Osteoblast (primary cell): Measurements from ENCODE around the gene TCERG1L. TPM values are rescaled to one million over a fixed set of nuclear protein-coding genes. Genes with fewer than 3 reads are reported as not detected.
"Not testable (repeated sequence)": the region's sequence is repeated elsewhere in the genome, so short reads cannot be mapped to it uniquely, and the experiment has no call there.

ENCODE experiments used
- DNase-seq: peaks from one replicate; pipeline ENCODE4 v3.0.0; 2011; ENCODE audit warnings: low spot score, mixed read lengths; ENCODE audit not compliant: insufficient read length; ENCODE audit errors: missing footprints
- H2AFZ ChIP-seq: 2 replicates; pipeline ENCODE4 v1.6.0; 2011; ENCODE audit warnings: mild to moderate bottlenecking, low read length
- H3K27ac ChIP-seq: 2 replicates; pipeline ENCODE4 v1.5.1; 2011; ENCODE audit warnings: mild to moderate bottlenecking, low read depth, low read length, moderate library complexity
- H3K27me3 ChIP-seq: 2 replicates; pipeline ENCODE4 v1.6.0; 2012; ENCODE audit warnings: mild to moderate bottlenecking, control low read depth, inconsistent platforms, low read length, moderate library complexity; ENCODE audit not compliant: insufficient read depth
- H3K36me3 ChIP-seq: 2 replicates; pipeline ENCODE4 v1.5.1; 2011; ENCODE audit warnings: mild to moderate bottlenecking, low read length, control low read depth, moderate library complexity; ENCODE audit not compliant: insufficient read depth
- H3K4me1 ChIP-seq: 2 replicates; pipeline ENCODE4 v1.5.1; 2011; ENCODE audit warnings: mild to moderate bottlenecking, low read length, control low read depth, moderate library complexity; ENCODE audit not compliant: insufficient read depth
- H3K4me2 ChIP-seq: 2 replicates; pipeline ENCODE4 v1.6.0; 2011; ENCODE audit warnings: mild to moderate bottlenecking, low read length; ENCODE audit not compliant: insufficient read depth
- H3K4me3 ChIP-seq: fragments of 200-600 bp; sonication (generic); 3 replicates; pipeline ENCODE4 v1.5.1; 2012; ENCODE audit warnings: mild to moderate bottlenecking, low read length, inconsistent platforms; ENCODE audit not compliant: insufficient read depth
- H3K79me2 ChIP-seq: 2 replicates; pipeline ENCODE4 v1.6.0; 2012; ENCODE audit warnings: mild to moderate bottlenecking, low read length, control low read depth, inconsistent platforms; ENCODE audit not compliant: insufficient read depth
- H3K9me3 ChIP-seq: 2 replicates; pipeline ENCODE4 v1.5.1; 2011; ENCODE audit warnings: low read depth, low read length, control low read depth
- H4K20me1 ChIP-seq: 2 replicates; pipeline ENCODE4 v1.6.0; 2012; ENCODE audit warnings: mild to moderate bottlenecking, low read length, control low read depth; ENCODE audit not compliant: insufficient read depth
- CTCF ChIP-seq: IDR thresholded peaks from 2 replicates; pipeline ENCODE4 v1.5.1; 2011; ENCODE audit warnings: mild to moderate bottlenecking, low read depth, low read length, moderate library complexity; ENCODE audit errors: extremely low read depth
- total RNA-seq: library from RNA; depleted of rRNA; stranded (reverse); fragments of >200 nt; gene quantifications from 2 replicates; pipeline ENCODE4 v1.2.3, GENCODE V29; 2012

Gene TCERG1L
- total RNA-seq, 1 donor = under 0.01 TPM

- TF ChIP-seq CTCF = no peak
- Histone ChIP-seq H4K20me1 (no peaks in the 10 kb centered on the region), H3K36me3 (no peaks in the 10 kb centered on the region)
These were observed 209.4 kb downstream of the TCERG1L start for GRCh38 chr10:131102147-131102546.

DNA sequence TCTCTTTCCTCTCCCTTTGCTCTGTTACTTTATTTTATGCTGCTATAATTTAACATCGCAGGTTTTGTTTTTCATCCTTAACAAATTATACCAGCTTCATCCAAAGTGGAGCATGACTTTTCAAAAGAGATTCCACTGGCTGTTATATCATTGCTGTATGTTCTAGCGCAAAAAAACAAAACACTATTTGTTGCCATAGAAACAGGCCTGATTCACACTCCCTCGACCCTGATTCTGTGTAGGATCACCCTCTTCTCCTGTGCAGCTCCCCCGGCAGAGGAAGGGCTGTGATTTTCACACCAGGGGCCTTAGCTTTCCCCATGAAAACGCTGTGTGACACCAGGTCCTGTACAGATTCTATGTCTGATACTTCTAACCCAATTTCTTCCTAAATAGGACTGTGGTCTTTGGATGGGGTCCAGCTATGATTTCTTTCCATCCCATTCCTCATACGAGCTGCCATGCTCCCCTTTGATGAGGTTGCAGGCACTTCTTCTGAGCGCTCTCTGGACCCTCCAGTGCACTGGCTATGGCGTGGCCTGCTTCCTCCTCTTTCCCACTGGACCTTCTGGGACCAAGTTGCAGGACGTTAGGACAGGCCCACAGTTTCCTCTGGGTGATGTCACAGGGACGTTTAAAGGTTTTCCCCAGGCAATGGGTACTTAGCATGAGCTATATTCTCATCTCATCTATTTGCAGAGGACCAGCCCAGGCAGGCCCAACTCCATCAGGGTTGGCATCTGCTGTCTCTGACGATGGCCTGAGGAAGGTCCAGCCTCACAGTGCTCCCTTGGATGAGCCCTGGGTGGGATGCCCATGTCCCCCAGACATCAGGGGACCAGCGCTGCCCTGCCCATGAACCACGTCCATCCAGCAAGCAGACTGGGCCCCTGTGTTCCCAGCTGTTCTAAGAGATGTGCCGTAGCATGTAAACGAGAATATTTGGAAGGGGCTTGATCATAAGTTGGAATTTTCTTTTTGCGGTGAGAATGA lies 210.8 kb downstream of the TCERG1L start:
- not testable (repeated sequence) for H3K79me2 ChIP-seq, H3K4me2 ChIP-seq, H3K9me3 ChIP-seq, H3K4me3 ChIP-seq, H3K36me3 ChIP-seq, H3K27me3 ChIP-seq, H3K27ac ChIP-seq, H3K4me1 ChIP-seq, H4K20me1 ChIP-seq, H2AFZ ChIP-seq
- peak; percentile 13 for DNase-seq

More at GRCh38 chr10:131102147-131102546, 209.4 kb downstream of the TCERG1L start:
- no peak overlapping the region for H3K27ac ChIP-seq
- no peaks in the 10 kb centered on the region for H3K4me1 ChIP-seq
- no peak overlapping the region for H3K4me3 ChIP-seq
- H3K79me2 ChIP-seq = no peaks in the 10 kb centered on the region
- no peak overlapping the region for H2AFZ ChIP-seq
- H3K4me2 ChIP-seq = no peak overlapping the region
- no peak for DNase-seq
- H3K27me3 ChIP-seq = no peaks in the 10 kb centered on the region
- H3K9me3 ChIP-seq = no peaks in the 10 kb centered on the region

DNA sequence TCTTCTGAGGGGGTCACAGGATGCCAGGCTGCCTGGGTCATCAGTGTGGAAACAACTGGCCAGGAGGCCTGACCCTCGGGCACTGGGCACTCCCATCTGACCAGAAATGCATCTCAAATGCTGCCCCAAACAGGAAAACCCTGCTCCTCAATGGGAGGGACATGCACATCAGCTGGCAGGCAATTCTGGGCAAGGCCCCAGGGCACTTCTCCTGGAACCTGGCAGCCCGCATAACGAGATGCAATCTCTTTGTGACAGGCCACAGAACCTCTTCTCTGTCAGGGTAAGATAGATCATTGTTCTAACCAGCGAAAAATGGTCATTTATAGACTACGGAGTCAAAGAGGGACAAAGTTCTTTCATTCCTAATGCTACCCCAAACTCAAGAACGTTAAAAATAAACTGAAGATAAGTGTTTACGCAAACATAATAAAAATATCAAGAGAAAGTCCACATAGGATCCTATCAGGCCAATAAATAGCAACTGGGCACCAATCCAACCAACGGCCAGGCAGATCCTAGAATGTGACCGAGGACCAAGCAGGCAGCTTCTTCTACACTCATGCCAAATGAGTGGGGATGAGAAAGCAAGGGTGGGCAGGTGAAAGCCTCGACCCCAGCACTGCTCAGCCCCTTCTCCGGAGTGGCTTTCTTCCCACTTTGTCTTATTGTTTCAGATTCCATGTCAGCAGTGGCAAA lies 212.3 kb downstream of the TCERG1L start:
- Histone ChIP-seq H3K4me3 (no peak overlapping the region), H3K4me2 (no peak overlapping the region), H3K79me2 (no peaks in the 10 kb centered on the region), H3K36me3 (no peaks in the 10 kb centered on the region), H4K20me1 (no peaks in the 10 kb centered on the region), H3K27ac (no peak overlapping the region), H3K4me1 (no peaks in the 10 kb centered on the region), H3K27me3 (no peaks in the 10 kb centered on the region), H3K9me3 (no peaks in the 10 kb centered on the region), H2AFZ (no peak overlapping the region)
- TF ChIP-seq CTCF = no peak
- DNase-seq = peak; percentile 17

DNA sequence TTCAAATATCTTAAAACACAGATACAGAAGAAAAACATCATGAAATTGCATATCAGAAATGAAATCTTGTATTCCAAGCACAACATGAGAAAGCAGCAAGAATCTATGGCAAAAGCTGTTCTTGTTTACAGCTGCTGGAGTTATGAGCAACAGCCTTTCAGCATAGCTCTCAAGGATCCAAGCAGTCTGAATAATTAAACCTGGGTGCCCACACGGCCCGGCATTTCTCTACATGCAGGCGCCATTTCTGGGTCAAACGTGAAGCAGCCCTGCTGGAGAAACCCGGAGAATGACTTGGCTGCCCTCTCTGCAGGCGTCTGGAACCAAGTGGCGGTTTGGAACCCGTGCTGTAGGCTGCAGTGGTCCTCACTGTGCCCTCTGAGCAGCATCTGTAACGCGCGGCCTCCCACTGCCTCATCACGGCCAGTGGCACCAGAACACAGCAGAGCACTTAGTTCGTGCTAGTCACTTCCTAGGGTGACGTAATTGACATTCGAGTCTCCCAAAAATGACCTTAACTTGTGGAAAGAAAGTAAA lies 213.0 kb downstream of the TCERG1L start:
- no peak overlapping the region for H2AFZ ChIP-seq
- no peak overlapping the region for H3K4me3 ChIP-seq
- H3K27me3 ChIP-seq = no peaks in the 10 kb centered on the region
- no peak overlapping the region for H3K27ac ChIP-seq
- H3K79me2 ChIP-seq = no peaks in the 10 kb centered on the region
- H3K4me2 ChIP-seq = no peak overlapping the region
- H4K20me1 ChIP-seq = no peaks in the 10 kb centered on the region
- H3K36me3 ChIP-seq = no peaks in the 10 kb centered on the region
- no peak for DNase-seq
- H3K4me1 ChIP-seq = no peaks in the 10 kb centered on the region
- no peak for TF ChIP-seq CTCF
- no peaks in the 10 kb centered on the region for H3K9me3 ChIP-seq
